ENCODE results near the gene ABCC4. TPM values are rescaled to one million over a fixed set of nuclear protein-coding genes. Genes with fewer than 3 reads are reported as not detected.

ABCC4 gene
- total and polyA plus RNA-seq, 9 of the 15 experiments (the other 6 are each of a cell fraction or from before 2014, with no cell fraction given), result 9.4 to 46.1 (median 25.4) TPM

DNA sequence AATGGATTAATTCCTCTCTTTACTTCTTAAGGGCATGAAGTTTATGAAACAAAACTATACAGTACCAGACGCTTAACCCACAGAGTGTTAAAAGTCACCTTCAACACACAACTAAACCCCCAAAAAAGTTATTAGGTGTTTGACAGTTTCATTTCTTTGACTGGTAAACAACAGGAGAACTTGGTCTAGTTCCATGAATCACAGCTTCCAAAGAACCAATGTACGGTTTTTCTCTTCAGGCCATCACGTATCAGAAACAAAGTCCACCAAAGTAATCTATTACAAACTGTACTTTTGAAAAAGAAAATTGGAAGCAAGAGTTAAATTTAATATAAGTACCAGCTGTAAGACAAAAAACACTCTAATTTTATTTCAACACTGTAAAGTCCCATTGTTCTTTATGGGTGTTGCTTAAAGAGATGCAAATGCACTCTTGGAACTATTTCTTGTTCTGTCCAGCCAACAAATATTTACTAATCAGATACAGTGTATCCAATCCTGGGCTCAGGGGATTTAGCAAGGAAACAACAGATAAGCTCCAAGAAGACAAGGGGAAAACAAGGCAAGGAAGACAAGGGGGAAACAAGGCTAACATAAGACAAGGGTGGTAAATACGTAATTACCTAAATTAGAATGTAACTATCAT is 149.2 kb downstream of the ABCC4 start (continued):
- TF ChIP-seq, protein P1, sequence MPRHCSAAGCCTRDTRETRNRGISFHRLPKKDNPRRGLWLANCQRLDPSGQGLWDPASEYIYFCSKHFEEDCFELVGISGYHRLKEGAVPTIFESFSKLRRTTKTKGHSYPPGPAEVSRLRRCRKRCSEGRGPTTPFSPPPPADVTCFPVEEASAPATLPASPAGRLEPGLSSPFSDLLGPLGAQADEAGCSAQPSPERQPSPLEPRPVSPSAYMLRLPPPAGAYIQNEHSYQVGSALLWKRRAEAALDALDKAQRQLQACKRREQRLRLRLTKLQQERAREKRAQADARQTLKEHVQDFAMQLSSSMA (CRISPR knock-in tag; IDR thresholded peaks at IDR 0.05), result no peak
- no peak for TF ChIP-seq ZNF197 (CRISPR knock-in tag; IDR thresholded peaks at IDR 0.05; ENCODE audit: low read depth)

DNA sequence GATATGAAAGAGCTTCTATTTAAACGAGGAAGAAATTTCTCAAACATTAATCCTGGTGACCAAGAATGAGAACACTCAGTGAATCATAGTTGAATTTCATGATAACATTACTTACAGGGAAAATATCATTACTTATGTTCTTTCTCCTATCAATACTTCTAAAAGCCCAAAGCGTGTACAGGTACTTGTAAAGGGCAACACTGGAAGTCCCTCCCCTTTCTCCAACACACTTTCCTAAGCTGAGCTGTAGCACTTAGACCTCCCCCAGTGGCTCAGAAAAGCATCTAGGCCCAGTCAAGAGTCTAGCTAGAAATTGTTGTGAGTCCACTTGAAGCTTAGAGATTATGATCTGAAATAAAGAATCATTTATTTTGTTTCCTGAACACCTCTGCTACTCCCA is 150.7 kb downstream of the ABCC4 start:
- H2AFZ ChIP-seq (ENCODE audit: low read depth, low read length), result no peak overlapping the region
- no peaks in the 10 kb centered on the region for H3K27me3 ChIP-seq (ENCODE audit: control insufficient read depth in 2 of 2, insufficient read depth in 2 of 2, low read length in 2 of 2)
- no peaks in the 10 kb centered on the region for H3K79me2 ChIP-seq (ENCODE audit: control insufficient read depth, insufficient read depth, low read length)
- DNase-seq (ENCODE audit: extremely low read depth in 1 of 4, low spot score in 3 of 4) (no peak), ATAC-seq (no peak), FAIRE-seq (no peak)
- 57% methylated on average over 2 of the region's 2 CpGs for WGBS (ENCODE audit: insufficient coverage, low coverage, missing lambda C conversion rate)
- no peak overlapping the region for H3K9ac ChIP-seq (ENCODE audit: insufficient read depth in 1 of 2, low read depth in 2 of 2, low read length in 2 of 2)
- POLR2A ChIA-PET, result interaction anchor here (0.7 kb wide), 1 partner anchor 19 kb away, joined by 3 read pairs; no protein-coding TSS in a partner anchor
- H3K27ac ChIP-seq (ENCODE audit: extremely low read depth, low read depth, low read length), result no peak overlapping the region
- H3K4me2 ChIP-seq (ENCODE audit: insufficient read depth, low read length), result no peak overlapping the region
- no TSS peak for BruUV-seq (replicated peaks)
- peaks cover 12% of the 10 kb centered on the region; the same call in 1 of the 3 replicates for H3K36me3 ChIP-seq (ENCODE audit: control insufficient read depth, insufficient read depth, low read length)
- no peaks in the 10 kb centered on the region for H3K4me1 ChIP-seq (replicated peaks in 1 of 2; ENCODE audit: control insufficient read depth in 2 of 2, insufficient read depth in 2 of 2, low read length in 2 of 2)
- H4K20me1 ChIP-seq (replicated peaks; ENCODE audit: control insufficient read depth, insufficient read depth, low read length), result no peaks in the 10 kb centered on the region
- CTCF ChIA-PET (ENCODE audit: low intra/inter-chr PET ratio), result no interaction called here
- H3K9me1 ChIP-seq (ENCODE audit: control insufficient read depth, insufficient read depth, low read length), result no peaks in the 10 kb centered on the region
- H3K4me3 ChIP-seq, result no peak overlapping the region
- no peaks in the 10 kb centered on the region for H3K9me3 ChIP-seq (replicated peaks; ENCODE audit: control insufficient read depth, insufficient read depth, low read depth, low read length)
- intact Hi-C loops (cut with micrococcal nuclease) (no loop called here), in situ Hi-C loops (cut with MboI) (no loop called here)
- TF ChIP-seq OTX1 (CRISPR knock-in tag; IDR thresholded peaks at IDR 0.05), result no peak
- no peak for TF ChIP-seq KDM1A (IDR thresholded peaks at IDR 0.05)
- TF ChIP-seq SAFB2 (IDR thresholded peaks at IDR 0.05; ENCODE audit: borderline replicate concordance, low read depth, low read length, severe bottlenecking), result no peak
- no peak for TF ChIP-seq FOS (IDR thresholded peaks at IDR 0.05; ENCODE audit: extremely low read depth, insufficient read length)
- TF ChIP-seq, protein P2, sequence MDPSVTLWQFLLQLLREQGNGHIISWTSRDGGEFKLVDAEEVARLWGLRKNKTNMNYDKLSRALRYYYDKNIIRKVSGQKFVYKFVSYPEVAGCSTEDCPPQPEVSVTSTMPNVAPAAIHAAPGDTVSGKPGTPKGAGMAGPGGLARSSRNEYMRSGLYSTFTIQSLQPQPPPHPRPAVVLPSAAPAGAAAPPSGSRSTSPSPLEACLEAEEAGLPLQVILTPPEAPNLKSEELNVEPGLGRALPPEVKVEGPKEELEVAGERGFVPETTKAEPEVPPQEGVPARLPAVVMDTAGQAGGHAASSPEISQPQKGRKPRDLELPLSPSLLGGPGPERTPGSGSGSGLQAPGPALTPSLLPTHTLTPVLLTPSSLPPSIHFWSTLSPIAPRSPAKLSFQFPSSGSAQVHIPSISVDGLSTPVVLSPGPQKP (CRISPR knock-in tag; IDR thresholded peaks at IDR 0.05), result no peak
- TF ChIP-seq MCM5 (IDR thresholded peaks at IDR 0.05; ENCODE audit: low read depth), result no peak
- no peak for TF ChIP-seq RBM25 (IDR thresholded peaks at IDR 0.05; ENCODE audit: low read depth, low read length, severe bottlenecking)
- TF ChIP-seq BACH1 (tag; IDR thresholded peaks at IDR 0.05), result no peak
- TF ChIP-seq, protein P3, sequence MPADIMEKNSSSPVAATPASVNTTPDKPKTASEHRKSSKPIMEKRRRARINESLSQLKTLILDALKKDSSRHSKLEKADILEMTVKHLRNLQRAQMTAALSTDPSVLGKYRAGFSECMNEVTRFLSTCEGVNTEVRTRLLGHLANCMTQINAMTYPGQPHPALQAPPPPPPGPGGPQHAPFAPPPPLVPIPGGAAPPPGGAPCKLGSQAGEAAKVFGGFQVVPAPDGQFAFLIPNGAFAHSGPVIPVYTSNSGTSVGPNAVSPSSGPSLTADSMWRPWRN (IDR thresholded peaks at IDR 0.05; ENCODE audit: low read depth), result no peak
- TF ChIP-seq, protein P4, sequence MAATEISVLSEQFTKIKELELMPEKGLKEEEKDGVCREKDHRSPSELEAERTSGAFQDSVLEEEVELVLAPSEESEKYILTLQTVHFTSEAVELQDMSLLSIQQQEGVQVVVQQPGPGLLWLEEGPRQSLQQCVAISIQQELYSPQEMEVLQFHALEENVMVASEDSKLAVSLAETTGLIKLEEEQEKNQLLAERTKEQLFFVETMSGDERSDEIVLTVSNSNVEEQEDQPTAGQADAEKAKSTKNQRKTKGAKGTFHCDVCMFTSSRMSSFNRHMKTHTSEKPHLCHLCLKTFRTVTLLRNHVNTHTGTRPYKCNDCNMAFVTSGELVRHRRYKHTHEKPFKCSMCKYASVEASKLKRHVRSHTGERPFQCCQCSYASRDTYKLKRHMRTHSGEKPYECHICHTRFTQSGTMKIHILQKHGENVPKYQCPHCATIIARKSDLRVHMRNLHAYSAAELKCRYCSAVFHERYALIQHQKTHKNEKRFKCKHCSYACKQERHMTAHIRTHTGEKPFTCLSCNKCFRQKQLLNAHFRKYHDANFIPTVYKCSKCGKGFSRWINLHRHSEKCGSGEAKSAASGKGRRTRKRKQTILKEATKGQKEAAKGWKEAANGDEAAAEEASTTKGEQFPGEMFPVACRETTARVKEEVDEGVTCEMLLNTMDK (IDR thresholded peaks at IDR 0.05; ENCODE audit: borderline replicate concordance, insufficient read depth, low read depth, low read length, poor library complexity, severe bottlenecking), result no peak
- TF ChIP-seq TEAD1 (CRISPR knock-in tag; IDR thresholded peaks at IDR 0.05), result no peak
- no peak for TF ChIP-seq ARHGAP35 (IDR thresholded peaks at IDR 0.05; ENCODE audit: partially characterized antibody)

Data from K562 (cell line).